SJSA1 (cell line): ENCODE data around the gene TUBB6. TPM values are rescaled to one million over a fixed set of nuclear protein-coding genes. Genes with fewer than 3 reads are reported as not detected.
A peak's percentile ranks its signal among the peaks of the same experiment; 100 is the strongest.

Experiments
- DNase-seq, 2 experiments: peaks; one replicate each; pipeline ENCODE4 v3.0.0-alpha.2; 2015 to 2020; ENCODE audit warnings: low spot score in 2 of 2, low read depth in 1 of 2
- H3K27ac ChIP-seq: fragments of 250-450 bp; sonication (Bioruptor Pico); 2 replicates; pipeline ENCODE4 v1.5.1; 2020; ENCODE audit warnings: mild to moderate bottlenecking, moderate library complexity
- H3K27me3 ChIP-seq: fragments of 250-450 bp; sonication (Bioruptor Pico); replicated peaks from 2 replicates; pipeline ENCODE4 v1.5.1; 2020; ENCODE audit warnings: mild to moderate bottlenecking, moderate library complexity
- H3K36me3 ChIP-seq: fragments of 250-450 bp; sonication (Bioruptor Pico); 2 replicates; pipeline ENCODE4 v1.5.1; 2020; ENCODE audit warnings: mild to moderate bottlenecking
- H3K4me1 ChIP-seq: fragments of 250-450 bp; sonication (Bioruptor Pico); replicated peaks from 2 replicates; pipeline ENCODE4 v1.6.1; 2021; ENCODE audit warnings: mild to moderate bottlenecking
- H3K4me3 ChIP-seq: fragments of 250-450 bp; sonication (Bioruptor Pico); 2 replicates; pipeline ENCODE4 v1.5.1; 2020; ENCODE audit warnings: mild to moderate bottlenecking
- H3K9me3 ChIP-seq: fragments of 250-450 bp; sonication (Bioruptor Pico); replicated peaks from 2 replicates; pipeline ENCODE4 v1.5.1; 2020; ENCODE audit warnings: mild to moderate bottlenecking
- total RNA-seq: library from RNA; depleted of rRNA; stranded (reverse); fragments of >200 nt; shearing (Covaris generic); gene quantifications from 2 replicates; pipeline ENCODE4 v1.2.3, GENCODE V29; 2014

Gene TUBB6
- total RNA-seq, 1 experiment from 2014 or later, result 738 TPM

DNA sequence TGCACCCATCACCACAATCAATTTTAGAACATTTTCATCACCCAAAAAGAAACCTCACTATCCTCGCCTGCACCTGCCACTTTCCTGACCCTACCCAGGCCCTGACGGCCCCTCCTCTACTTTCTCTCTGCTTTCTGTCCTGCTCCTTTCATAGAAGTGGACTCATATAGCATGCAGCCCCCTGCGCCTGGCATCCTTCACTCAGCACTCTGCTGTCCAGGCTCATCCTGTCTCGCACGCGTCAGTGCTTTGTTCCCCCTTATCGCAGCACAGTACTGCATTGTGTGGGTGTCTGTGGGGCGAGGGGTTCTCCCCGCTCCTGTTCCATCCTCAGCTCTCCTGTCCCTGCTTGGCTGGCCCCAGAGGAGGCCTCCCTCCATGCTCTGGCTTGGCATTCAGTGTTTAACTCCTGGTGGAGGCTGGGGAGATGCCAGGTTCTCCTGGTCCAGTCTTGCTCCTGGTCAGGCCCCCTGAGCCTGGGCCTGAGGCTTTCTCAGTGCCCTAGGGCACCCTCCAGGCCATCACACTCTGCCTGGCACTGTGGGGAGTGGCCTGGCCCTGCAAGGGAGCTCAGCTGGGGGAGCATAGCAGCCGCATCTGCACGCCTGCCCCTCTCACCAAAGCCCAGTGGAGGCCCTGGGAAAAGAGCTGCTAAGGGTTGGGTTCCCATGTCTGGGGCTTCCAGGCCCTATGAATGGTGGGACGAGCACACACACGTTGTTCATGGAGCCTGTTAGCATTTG, 6.6 kb upstream of the TUBB6 start:
- no peak overlapping the region for H3K27ac ChIP-seq
- H3K27me3 ChIP-seq, result no peaks in the 10 kb centered on the region
- H3K4me3 ChIP-seq, result no peak overlapping the region
- peaks cover 11% of the 10 kb centered on the region for H3K4me1 ChIP-seq
- no peaks in the 10 kb centered on the region for H3K36me3 ChIP-seq
- no peaks in the 10 kb centered on the region for H3K9me3 ChIP-seq
- no peak for DNase-seq

DNA sequence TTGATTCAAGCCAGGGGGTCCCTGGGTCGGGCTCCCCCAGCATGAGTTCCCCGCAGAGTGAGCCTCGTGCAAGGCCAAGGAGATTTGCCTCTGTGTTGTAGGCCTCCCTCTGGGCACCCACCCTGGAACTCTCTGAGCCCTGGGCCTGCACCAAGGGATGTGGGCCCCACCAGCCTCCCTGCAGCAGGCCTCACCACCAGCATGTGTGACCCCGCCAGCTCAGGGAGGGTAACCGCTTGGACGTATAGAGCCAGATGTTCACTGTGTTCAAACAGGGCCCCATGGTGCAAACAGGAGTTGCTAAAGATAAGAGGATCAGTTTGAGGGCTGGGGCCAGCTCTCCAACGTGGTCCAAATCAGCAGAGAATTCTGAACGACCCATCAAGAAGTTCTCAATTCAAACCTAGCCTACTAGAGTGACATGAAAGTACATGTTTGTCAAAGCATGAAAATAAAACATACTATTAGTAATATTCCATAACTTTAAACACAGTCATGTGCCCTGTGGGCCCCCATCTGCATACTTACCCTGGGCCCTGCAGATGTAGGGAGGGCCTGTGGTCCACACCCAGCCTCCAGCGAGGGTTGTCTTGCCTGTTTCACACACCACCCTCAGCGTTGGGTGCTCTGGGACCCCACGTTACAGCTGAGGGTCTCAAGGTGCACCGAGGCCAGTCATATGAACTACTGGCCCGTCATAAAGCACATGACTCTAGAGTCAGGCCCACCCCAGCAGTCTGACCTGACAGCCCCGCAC, 5.5 kb upstream of the TUBB6 start:
- Histone ChIP-seq H3K4me1 (peaks cover 15% of the 10 kb centered on the region), H3K27ac (no peak overlapping the region), H3K27me3 (no peaks in the 10 kb centered on the region), H3K9me3 (no peaks in the 10 kb centered on the region), H3K4me3 (no peak overlapping the region), H3K36me3 (no peaks in the 10 kb centered on the region)
- DNase-seq, result no peak

DNA sequence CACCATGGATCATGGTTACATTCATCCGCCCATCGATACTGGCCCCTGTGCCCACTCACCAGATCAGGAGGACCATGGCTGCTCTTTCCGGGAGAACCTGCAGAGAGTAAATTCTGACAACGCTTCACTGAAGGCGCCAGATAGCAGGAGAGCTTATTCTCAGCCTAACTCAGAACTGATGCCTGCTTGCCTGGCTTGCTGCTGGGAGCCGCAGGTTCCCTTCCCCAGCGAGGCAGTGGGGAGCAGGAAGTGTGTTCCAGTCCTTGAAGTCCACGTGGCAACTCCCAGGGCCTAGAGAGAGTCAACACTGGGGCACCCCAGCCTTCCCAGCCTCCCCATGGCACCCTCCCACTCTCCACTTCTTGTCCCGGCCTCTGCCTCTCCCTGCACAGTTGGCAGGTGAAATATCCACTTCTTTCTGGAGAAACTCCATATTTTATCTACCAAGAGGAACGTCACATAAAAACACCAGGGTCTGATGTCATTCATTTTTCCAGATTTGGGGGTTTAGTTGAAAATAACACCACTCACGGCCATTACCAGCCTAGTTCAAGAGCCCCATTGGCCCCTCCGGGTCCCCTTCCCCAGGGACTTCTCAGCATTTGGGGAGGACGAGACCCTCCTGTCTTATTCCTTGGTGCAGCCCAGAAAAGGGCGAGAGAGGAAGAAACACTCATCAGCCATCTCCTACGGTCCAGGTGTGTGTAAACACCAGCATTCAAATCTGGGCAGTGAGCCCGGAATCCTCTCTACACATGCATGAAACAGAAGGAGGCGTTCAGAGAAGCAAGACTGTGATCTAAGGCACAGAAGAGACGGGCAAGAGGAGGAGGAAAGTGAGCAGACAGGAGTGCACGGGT, 3.5 kb upstream of the TUBB6 start:
- no peak for DNase-seq
- peaks cover 15% of the 10 kb centered on the region for H3K4me1 ChIP-seq
- peaks cover 4% of the 10 kb centered on the region; the same call in 1 of the 2 replicates for H3K9me3 ChIP-seq
- H3K27me3 ChIP-seq, result no peaks in the 10 kb centered on the region
- H3K36me3 ChIP-seq, result peaks cover 15% of the 10 kb centered on the region
- no peak overlapping the region for H3K4me3 ChIP-seq
- no peak overlapping the region for H3K27ac ChIP-seq

DNA sequence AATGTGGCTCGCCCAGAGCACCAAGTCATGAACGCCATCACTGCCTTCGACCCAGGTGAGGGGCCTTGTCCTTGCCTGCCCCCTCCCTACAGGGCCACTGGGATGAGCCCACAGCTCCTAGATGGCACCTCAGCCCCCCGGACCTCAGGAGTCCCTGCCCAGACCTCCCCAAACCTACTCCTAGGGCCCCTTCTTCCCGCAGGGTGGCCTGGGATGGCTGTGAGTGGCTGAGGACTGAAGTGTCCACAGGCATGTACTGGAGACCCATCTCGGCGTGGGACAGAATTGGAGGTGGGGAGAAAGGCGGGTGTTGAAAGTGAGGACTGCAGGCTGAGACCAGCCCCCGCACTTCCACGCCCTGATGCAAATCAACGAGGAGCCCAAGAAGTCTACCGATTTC, 2.8 kb upstream of the TUBB6 start:
- Histone ChIP-seq H3K27ac (no peak overlapping the region), H3K36me3 (peaks cover 22% of the 10 kb centered on the region), H3K4me1 (peaks cover 19% of the 10 kb centered on the region), H3K27me3 (no peaks in the 10 kb centered on the region), H3K4me3 (no peak overlapping the region), H3K9me3 (peaks cover 4% of the 10 kb centered on the region; the same call in 1 of the 2 replicates)
- DNase-seq, result no peak

GRCh38 chr18:12305930-12306629, 2.0 kb upstream of the TUBB6 start:
- Histone ChIP-seq H3K4me1 (peaks cover 24% of the 10 kb centered on the region), H3K36me3 (peaks cover 30% of the 10 kb centered on the region), H3K27me3 (no peaks in the 10 kb centered on the region), H3K9me3 (peaks cover 4% of the 10 kb centered on the region; the same call in 1 of the 2 replicates), H3K27ac (no peak overlapping the region), H3K4me3 (peak overlapping the region; percentile 100; the same call in 1 of the 2 replicates)
- DNase-seq, result no peak

DNA sequence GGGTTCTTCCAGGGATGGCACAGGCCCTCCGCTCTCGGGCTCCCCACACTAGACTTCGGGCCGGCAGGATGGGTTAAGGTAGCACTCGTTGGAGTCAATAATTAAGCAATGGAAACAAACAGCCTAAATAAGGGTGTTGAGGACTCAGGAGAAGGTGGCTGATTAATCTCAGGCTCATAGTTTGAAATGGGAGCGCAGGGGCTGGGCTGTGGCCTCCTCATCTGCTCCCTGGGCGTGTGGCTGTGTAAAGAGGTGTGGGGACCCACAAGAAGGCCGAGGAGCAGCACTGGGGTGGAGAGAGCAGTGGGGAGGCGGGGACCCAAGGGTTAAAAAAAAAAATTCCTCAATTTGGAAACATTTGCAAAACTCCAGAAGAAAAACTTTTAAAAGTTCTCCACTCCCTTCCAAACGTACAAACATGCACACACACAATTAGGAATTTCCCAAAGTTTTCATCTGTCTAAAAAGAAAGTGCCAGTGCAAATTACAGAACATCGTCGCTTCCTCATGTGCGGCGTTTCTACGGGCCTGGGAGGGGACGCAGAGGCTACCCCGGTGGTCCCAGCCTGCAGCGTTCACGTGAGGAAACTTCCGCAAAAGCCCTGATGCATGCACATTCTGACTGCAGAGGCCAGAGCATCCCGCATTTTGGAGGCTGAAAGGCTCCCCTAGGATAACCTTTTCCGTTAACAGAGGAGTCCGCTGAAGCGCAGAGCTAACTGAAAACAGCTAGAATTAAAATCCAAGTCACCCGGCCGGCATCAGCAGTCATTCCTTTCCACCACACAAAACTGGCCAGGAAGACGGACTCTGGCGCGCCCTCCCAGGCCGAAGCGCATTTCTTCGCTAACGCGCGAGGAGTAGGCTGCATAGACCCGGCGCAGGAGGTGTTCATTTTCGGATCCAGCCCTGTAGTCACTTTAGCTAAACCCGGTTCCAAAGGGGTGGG, 1.0 kb upstream of the TUBB6 start:
- Histone ChIP-seq H3K4me1 (peaks cover 24% of the 10 kb centered on the region), H3K27me3 (no peaks in the 10 kb centered on the region), H3K9me3 (peaks cover 7% of the 10 kb centered on the region; the same call in 1 of the 2 replicates)

GRCh38 chr18:12308386-12309100, 502 bp downstream of the TUBB6 start:
- Histone ChIP-seq H3K36me3 (peaks cover 55% of the 10 kb centered on the region), H3K27ac (peak overlapping the region; percentile 99), H3K4me3 (peak overlapping the region; percentile 100), H3K4me1 (peaks cover 24% of the 10 kb centered on the region), H3K27me3 (no peaks in the 10 kb centered on the region), H3K9me3 (peaks cover 11% of the 10 kb centered on the region)
- DNase-seq, result peak; percentile 88 to 93

More for the DNA sequence above, 1.0 kb upstream of the TUBB6 start:
- peak; percentile 68 to 78 for DNase-seq
- Histone ChIP-seq H3K4me3 (peak overlapping the region; percentile 100), H3K27ac (peak overlapping the region; percentile 99), H3K36me3 (peaks cover 40% of the 10 kb centered on the region)

GRCh38 chr18:12309683-12310198, 1.7 kb downstream of the TUBB6 start:
- no peak for DNase-seq
- peak overlapping the region; percentile 100 for H3K4me3 ChIP-seq
- no peaks in the 10 kb centered on the region for H3K27me3 ChIP-seq
- peaks cover 11% of the 10 kb centered on the region for H3K9me3 ChIP-seq
- H3K4me1 ChIP-seq, result peaks cover 24% of the 10 kb centered on the region
- peaks cover 67% of the 10 kb centered on the region for H3K36me3 ChIP-seq
- H3K27ac ChIP-seq, result peak overlapping the region; percentile 99; the same call in 1 of the 2 replicates

DNA sequence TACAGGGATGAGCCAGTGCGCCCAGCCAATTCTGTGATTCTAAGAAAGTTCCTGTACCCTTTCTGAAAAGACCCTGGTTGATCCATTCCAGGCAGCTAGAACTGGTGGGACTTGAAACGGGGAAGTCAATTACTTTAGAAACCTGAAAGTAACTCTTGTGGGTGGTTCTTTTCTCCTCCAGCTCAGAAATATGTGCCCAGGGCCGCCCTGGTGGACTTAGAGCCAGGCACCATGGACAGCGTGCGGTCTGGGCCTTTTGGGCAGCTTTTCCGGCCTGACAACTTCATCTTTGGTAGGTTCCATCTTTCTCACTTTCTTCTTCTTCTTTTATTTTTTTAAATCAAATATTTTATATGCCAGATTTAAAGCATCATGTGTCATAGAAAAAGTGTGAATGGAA, 2.7 kb downstream of the TUBB6 start:
- H3K27ac ChIP-seq, result no peak overlapping the region
- H3K4me3 ChIP-seq, result no peak overlapping the region
- H3K9me3 ChIP-seq, result peaks cover 11% of the 10 kb centered on the region
- no peaks in the 10 kb centered on the region for H3K27me3 ChIP-seq
- H3K4me1 ChIP-seq, result peaks cover 24% of the 10 kb centered on the region
- peaks cover 77% of the 10 kb centered on the region for H3K36me3 ChIP-seq
- no peak for DNase-seq

- Histone ChIP-seq H3K9me3 (peaks cover 11% of the 10 kb centered on the region), H3K36me3 (peaks cover 99% of the 10 kb centered on the region), H3K4me3 (no peak overlapping the region), H3K4me1 (peaks cover 19% of the 10 kb centered on the region), H3K27me3 (no peaks in the 10 kb centered on the region), H3K27ac (0 out of 2 replicates have a peak overlapping the region, but pooled peaks have one; percentile 17)
- DNase-seq, result no peak
Observed at GRCh38 chr18:12312976-12313375, 4.9 kb downstream of the TUBB6 start.

- peaks cover 6% of the 10 kb centered on the region for H3K9me3 ChIP-seq
- 0 out of 2 replicates have a peak overlapping the region, but pooled peaks have one; percentile 17 for H3K27ac ChIP-seq
- H3K36me3 ChIP-seq, result peaks cover 100% of the 10 kb centered on the region
- no peak for DNase-seq
- no peak overlapping the region for H3K4me3 ChIP-seq
- H3K4me1 ChIP-seq, result peaks cover 19% of the 10 kb centered on the region
- no peaks in the 10 kb centered on the region for H3K27me3 ChIP-seq
Observed at GRCh38 chr18:12313530-12314245, 5.6 kb downstream of the TUBB6 start.
